ENCODE results near the gene MACROD2. TPM values are rescaled to one million over a fixed set of nuclear protein-coding genes. Genes with fewer than 3 reads are reported as not detected.

The MACROD2 gene
- total RNA-seq, 1 experiment from 2014 or later: 3.7 TPM

DNA sequence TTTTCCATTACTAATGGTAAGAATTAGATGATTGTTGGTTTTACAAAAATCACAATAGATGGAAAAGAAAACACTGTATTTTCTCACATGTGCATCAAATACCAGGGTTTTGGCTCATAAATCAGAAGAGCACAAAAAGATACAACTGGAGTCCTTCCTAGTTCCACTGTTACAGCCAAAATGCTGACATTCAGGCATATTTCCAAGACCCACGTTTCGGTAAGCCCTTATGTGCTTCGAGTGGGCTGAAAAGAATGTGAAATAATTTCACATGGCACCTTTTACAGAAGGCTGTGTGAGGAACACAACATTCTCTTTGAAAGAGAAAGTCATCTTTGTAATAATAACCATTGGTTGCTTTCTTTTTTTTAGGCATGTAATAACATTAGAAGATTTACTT, 668.8 kb downstream of the MACROD2 start:
- no peaks in the 10 kb centered on the region for H4K20me1 ChIP-seq (ENCODE audit: insufficient read depth)
- no peaks in the 10 kb centered on the region for H3K4me1 ChIP-seq (ENCODE audit: control insufficient read depth in 1 of 2, insufficient read depth in 2 of 2, low read length in 2 of 2)
- H3K27me3 ChIP-seq (ENCODE audit: insufficient read depth, low read length): no peaks in the 10 kb centered on the region
- ChIA-PET POLR2A (no interaction called here), RAD21 (ENCODE audit: low non-redundant PET in 1 of 2, low total read pairs in 2 of 2, uncharacterized antibody in 2 of 2, unreplicated experiment in 2 of 2) (no interaction called here), CTCF (no interaction called here)
- ATAC-seq (no peak), DNase-seq (ENCODE audit: low read depth, low spot score) (no peak)
- no peak overlapping the region for H3K9ac ChIP-seq (ENCODE audit: low read length)
- H3K36me3 ChIP-seq (ENCODE audit: control insufficient read depth in 1 of 2, insufficient read depth in 2 of 2, low read length in 2 of 2): no peaks in the 10 kb centered on the region
- H3K9me3 ChIP-seq (ENCODE audit: control insufficient read depth in 1 of 2, insufficient read depth in 1 of 2, low read depth in 1 of 2, low read length in 2 of 2): no peaks in the 10 kb centered on the region
- intact Hi-C loops (cut with micrococcal nuclease): no loop called here
- no peak overlapping the region for H3K4me3 ChIP-seq (replicated peaks in 1 of 2; ENCODE audit: low read depth in 1 of 2, low read length in 2 of 2)
- no peak overlapping the region for H3K27ac ChIP-seq (ENCODE audit: low read depth, low read length)
- no peaks in the 10 kb centered on the region for H3K9me2 ChIP-seq (ENCODE audit: insufficient read depth)
- no TSS peak for BruUV-seq (replicated peaks)
- no peaks in the 10 kb centered on the region for H3K79me2 ChIP-seq (ENCODE audit: insufficient read depth, low read length)
- H2AFZ ChIP-seq (ENCODE audit: low read depth, low read length, poor library complexity, severe bottlenecking): no peak overlapping the region
- TF ChIP-seq FOSL1 (IDR thresholded peaks at IDR 0.05; ENCODE audit: low read depth) (no peak), MAX (IDR thresholded peaks at IDR 0.05) (no peak), SIN3A (IDR thresholded peaks at IDR 0.05; ENCODE audit: low read depth) (no peak)
- H3K4me2 ChIP-seq (ENCODE audit: low read length): no peak overlapping the region

- no peaks in the 10 kb centered on the region for H3K9me3 ChIP-seq (ENCODE audit: control insufficient read depth in 1 of 2, insufficient read depth in 1 of 2, low read depth in 1 of 2, low read length in 2 of 2)
- ChIA-PET CTCF (no interaction called here), RAD21 (ENCODE audit: low non-redundant PET in 1 of 2, low total read pairs in 2 of 2, uncharacterized antibody in 2 of 2, unreplicated experiment in 2 of 2) (no interaction called here), POLR2A (no interaction called here)
- no peaks in the 10 kb centered on the region for H3K36me3 ChIP-seq (ENCODE audit: control insufficient read depth in 1 of 2, insufficient read depth in 2 of 2, low read length in 2 of 2)
- no peak for ATAC-seq
- no peak overlapping the region for H2AFZ ChIP-seq (ENCODE audit: low read depth, low read length, poor library complexity, severe bottlenecking)
- no peak overlapping the region for H3K4me3 ChIP-seq (replicated peaks in 1 of 2; ENCODE audit: low read depth in 1 of 2, low read length in 2 of 2)
- DNase-seq (ENCODE audit: low read depth, low spot score): no peak
- intact Hi-C loops (cut with micrococcal nuclease): no loop called here
- no peaks in the 10 kb centered on the region for H3K27me3 ChIP-seq (ENCODE audit: insufficient read depth, low read length)
- BruUV-seq (replicated peaks): no TSS peak
- no peaks in the 10 kb centered on the region for H3K4me1 ChIP-seq (ENCODE audit: control insufficient read depth in 1 of 2, insufficient read depth in 2 of 2, low read length in 2 of 2)
- H3K9ac ChIP-seq (ENCODE audit: low read length): no peak overlapping the region
- no peak overlapping the region for H3K27ac ChIP-seq (ENCODE audit: low read depth, low read length)
- H3K9me2 ChIP-seq (ENCODE audit: insufficient read depth): no peaks in the 10 kb centered on the region
- no peaks in the 10 kb centered on the region for H3K79me2 ChIP-seq (ENCODE audit: insufficient read depth, low read length)
- no peak overlapping the region for H3K4me2 ChIP-seq (ENCODE audit: low read length)
- no peaks in the 10 kb centered on the region for H4K20me1 ChIP-seq (ENCODE audit: insufficient read depth)
- TF ChIP-seq TCF7L2 (IDR thresholded peaks at IDR 0.05; ENCODE audit: borderline replicate concordance, extremely low read depth, insufficient read depth, insufficient read length) (no peak), EZH2 (IDR thresholded peaks at IDR 0.05) (no peak), RAD21 (IDR thresholded peaks at IDR 0.05; ENCODE audit: low read depth) (no peak), POLR2A (IDR thresholded peaks at IDR 0.05; ENCODE audit: borderline replicate concordance, extremely low read depth, insufficient read depth, insufficient read length) (no peak), EZH2phosphoT487 (IDR thresholded peaks at IDR 0.05; ENCODE audit: borderline replicate concordance) (no peak), CEBPB (IDR thresholded peaks at IDR 0.05; ENCODE audit: low read depth) (no peak), POLR2AphosphoS5 (IDR thresholded peaks at IDR 0.05; ENCODE audit: low read depth, low read length) (no peak), ZNF274 (IDR thresholded peaks at IDR 0.05; ENCODE audit: low read depth, low read length) (no peak), YY1 (IDR thresholded peaks at IDR 0.05; ENCODE audit: extremely low read depth, insufficient replicate concordance, low read depth, low read length) (no peak), ZFX (IDR thresholded peaks at IDR 0.05) (no peak), ATF3 (IDR thresholded peaks at IDR 0.05) (no peak), ELF1 (IDR thresholded peaks at IDR 0.05; ENCODE audit: borderline replicate concordance, low read depth) (no peak), SRF (IDR thresholded peaks at IDR 0.05; ENCODE audit: low read depth) (no peak)
- TF ChIP-seq, protein P1, sequence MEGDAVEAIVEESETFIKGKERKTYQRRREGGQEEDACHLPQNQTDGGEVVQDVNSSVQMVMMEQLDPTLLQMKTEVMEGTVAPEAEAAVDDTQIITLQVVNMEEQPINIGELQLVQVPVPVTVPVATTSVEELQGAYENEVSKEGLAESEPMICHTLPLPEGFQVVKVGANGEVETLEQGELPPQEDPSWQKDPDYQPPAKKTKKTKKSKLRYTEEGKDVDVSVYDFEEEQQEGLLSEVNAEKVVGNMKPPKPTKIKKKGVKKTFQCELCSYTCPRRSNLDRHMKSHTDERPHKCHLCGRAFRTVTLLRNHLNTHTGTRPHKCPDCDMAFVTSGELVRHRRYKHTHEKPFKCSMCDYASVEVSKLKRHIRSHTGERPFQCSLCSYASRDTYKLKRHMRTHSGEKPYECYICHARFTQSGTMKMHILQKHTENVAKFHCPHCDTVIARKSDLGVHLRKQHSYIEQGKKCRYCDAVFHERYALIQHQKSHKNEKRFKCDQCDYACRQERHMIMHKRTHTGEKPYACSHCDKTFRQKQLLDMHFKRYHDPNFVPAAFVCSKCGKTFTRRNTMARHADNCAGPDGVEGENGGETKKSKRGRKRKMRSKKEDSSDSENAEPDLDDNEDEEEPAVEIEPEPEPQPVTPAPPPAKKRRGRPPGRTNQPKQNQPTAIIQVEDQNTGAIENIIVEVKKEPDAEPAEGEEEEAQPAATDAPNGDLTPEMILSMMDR (IDR thresholded peaks at IDR 0.05 in 2 of 3, conservative IDR thresholded peaks at IDR 0.05 in 1 of 3; ENCODE audit: borderline replicate concordance in 1 of 3, insufficient read depth in 1 of 3, low read depth in 2 of 3, low read length in 2 of 3): no peak
- TF ChIP-seq, protein P2, sequence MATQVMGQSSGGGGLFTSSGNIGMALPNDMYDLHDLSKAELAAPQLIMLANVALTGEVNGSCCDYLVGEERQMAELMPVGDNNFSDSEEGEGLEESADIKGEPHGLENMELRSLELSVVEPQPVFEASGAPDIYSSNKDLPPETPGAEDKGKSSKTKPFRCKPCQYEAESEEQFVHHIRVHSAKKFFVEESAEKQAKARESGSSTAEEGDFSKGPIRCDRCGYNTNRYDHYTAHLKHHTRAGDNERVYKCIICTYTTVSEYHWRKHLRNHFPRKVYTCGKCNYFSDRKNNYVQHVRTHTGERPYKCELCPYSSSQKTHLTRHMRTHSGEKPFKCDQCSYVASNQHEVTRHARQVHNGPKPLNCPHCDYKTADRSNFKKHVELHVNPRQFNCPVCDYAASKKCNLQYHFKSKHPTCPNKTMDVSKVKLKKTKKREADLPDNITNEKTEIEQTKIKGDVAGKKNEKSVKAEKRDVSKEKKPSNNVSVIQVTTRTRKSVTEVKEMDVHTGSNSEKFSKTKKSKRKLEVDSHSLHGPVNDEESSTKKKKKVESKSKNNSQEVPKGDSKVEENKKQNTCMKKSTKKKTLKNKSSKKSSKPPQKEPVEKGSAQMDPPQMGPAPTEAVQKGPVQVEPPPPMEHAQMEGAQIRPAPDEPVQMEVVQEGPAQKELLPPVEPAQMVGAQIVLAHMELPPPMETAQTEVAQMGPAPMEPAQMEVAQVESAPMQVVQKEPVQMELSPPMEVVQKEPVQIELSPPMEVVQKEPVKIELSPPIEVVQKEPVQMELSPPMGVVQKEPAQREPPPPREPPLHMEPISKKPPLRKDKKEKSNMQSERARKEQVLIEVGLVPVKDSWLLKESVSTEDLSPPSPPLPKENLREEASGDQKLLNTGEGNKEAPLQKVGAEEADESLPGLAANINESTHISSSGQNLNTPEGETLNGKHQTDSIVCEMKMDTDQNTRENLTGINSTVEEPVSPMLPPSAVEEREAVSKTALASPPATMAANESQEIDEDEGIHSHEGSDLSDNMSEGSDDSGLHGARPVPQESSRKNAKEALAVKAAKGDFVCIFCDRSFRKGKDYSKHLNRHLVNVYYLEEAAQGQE (IDR thresholded peaks at IDR 0.05; ENCODE audit: low read depth): no peak
These were observed 671.4 kb downstream of the MACROD2 start for GRCh38 chr20:14666696-14667095.

Data from HCT116 (cell line).